Hematopoietic multipotent progenitor cell treated with erythropoietin and hydrocortisone succinate and interleukin-3 and kit ligand, for 17 days (in vitro differentiated cells): ENCODE measurements around the gene FUT6.
A peak's percentile ranks its signal among the peaks of the same experiment; 100 is the strongest.

Experiments used
- DNase-seq: peaks from one replicate; pipeline ENCODE4 v3.0.0-alpha.2; 2015; ENCODE audit warnings: low spot score

FUT6 gene

GRCh38 chr19:5804516-5805461 lies 34.7 kb downstream of the FUT6 start, which contains the start of gene NRTN:
TSS of gene NRTN (plus strand) at chr19:5805067. CDS start at chr19:5824166, 19,099 bp downstream.
- no peak for DNase-seq

- DNase-seq = peak; percentile 86
These were observed 35.6 kb downstream of the FUT6 start for GRCh38 chr19:5803752-5804515.

GRCh38 chr19:5803441-5803751 lies 36.1 kb downstream of the FUT6 start:
- no peak for DNase-seq

GRCh38 chr19:5801796-5802619 lies 37.5 kb downstream of the FUT6 start:
- DNase-seq = peak; percentile 59

- DNase-seq = no peak
These were observed 38.9 kb downstream of the FUT6 start for GRCh38 chr19:5800361-5801270.

- peak; percentile 91 for DNase-seq
These were observed 40.0 kb downstream of the FUT6 start for GRCh38 chr19:5799247-5800241.

- DNase-seq = no peak
These were observed 41.3 kb downstream of the FUT6 start for GRCh38 chr19:5798244-5798643.

- no peak for DNase-seq
These were observed 44.1 kb downstream of the FUT6 start for GRCh38 chr19:5795382-5795919.

- no peak for DNase-seq
These were observed 46.3 kb downstream of the FUT6 start for GRCh38 chr19:5793188-5793587.

- peak; percentile 9 for DNase-seq
These were observed 47.3 kb downstream of the FUT6 start for GRCh38 chr19:5792224-5792623.

GRCh38 chr19:5790559-5791520 lies 48.7 kb downstream of the FUT6 start, which contains the start of gene DUS3L:
TSS of gene DUS3L (minus strand) at chr19:5791163. CDS start at chr19:5791141, 22 bp downstream.
- DNase-seq = peak; percentile 99

GRCh38 chr19:5789886-5790558 lies 49.5 kb downstream of the FUT6 start:
- no peak for DNase-seq

- DNase-seq = no peak
These were observed 50.1 kb downstream of the FUT6 start for GRCh38 chr19:5789351-5789761.

- no peak for DNase-seq
These were observed 51.1 kb downstream of the FUT6 start for GRCh38 chr19:5788422-5788821.

GRCh38 chr19:5787409-5788182 lies 51.9 kb downstream of the FUT6 start:
- DNase-seq = no peak

GRCh38 chr19:5786593-5787408 lies 52.7 kb downstream of the FUT6 start:
- DNase-seq = no peak
